GM18511 (cell line): ENCODE data around the gene PGK2.
A peak's percentile ranks its signal among the peaks of the same experiment; 100 is the strongest.
"Not testable (repeated sequence)": the region's sequence is repeated elsewhere in the genome, so short reads cannot be mapped to it uniquely, and the experiment has no call there.

Experiments
- ATAC-seq: cut with Tn5 transposase; IDR thresholded peaks from one replicate; pipeline ENCODE4 v1.9.1; 2021; ENCODE audit warnings: mild to moderate bottlenecking, moderate library complexity; ENCODE audit not compliant: unreplicated experiment

The PGK2 gene

GRCh38 chr6:49787176-49787575 is at the start of gene PGK2:
PGK2 (minus strand) TSS chr6:49787285; CDS start chr6:49787187, 98 bp downstream.
- no peak for ATAC-seq

- ATAC-seq, result no peak
Measured at GRCh38 chr6:49835140-49835539, 48.1 kb upstream of the PGK2 start.

- no peak for ATAC-seq
Measured at GRCh38 chr6:49833386-49833785, 46.3 kb upstream of the PGK2 start.

- ATAC-seq, result peak; percentile 97
Measured at GRCh38 chr6:49826743-49827406, 39.8 kb upstream of the PGK2 start.

- no peak for ATAC-seq
Measured at GRCh38 chr6:49815166-49815565, 28.1 kb upstream of the PGK2 start.

- ATAC-seq, result no peak
Measured at GRCh38 chr6:49813248-49813647, 26.2 kb upstream of the PGK2 start.

- no peak for ATAC-seq
Measured at GRCh38 chr6:49806145-49806544, 19.1 kb upstream of the PGK2 start.

- no peak for ATAC-seq
Measured at GRCh38 chr6:49805246-49805645, 18.2 kb upstream of the PGK2 start.

- ATAC-seq, result no peak
Measured at GRCh38 chr6:49801525-49801924, 14.4 kb upstream of the PGK2 start.

- no peak for ATAC-seq
Measured at GRCh38 chr6:49799090-49799489, 12.0 kb upstream of the PGK2 start.

- ATAC-seq, result not testable (repeated sequence)
Measured at GRCh38 chr6:49796842-49797455, 9.9 kb upstream of the PGK2 start.

- no peak for ATAC-seq
Measured at GRCh38 chr6:49790341-49790740, 3.3 kb upstream of the PGK2 start.

- ATAC-seq, result no peak
Measured at GRCh38 chr6:49784272-49784671, 2.8 kb downstream of the PGK2 start.

GRCh38 chr6:49782725-49783124 is 4.4 kb downstream of the PGK2 start:
- ATAC-seq, result no peak

GRCh38 chr6:49782293-49782692 is 4.8 kb downstream of the PGK2 start:
- ATAC-seq, result no peak

GRCh38 chr6:49776444-49776843 is 10.6 kb downstream of the PGK2 start:
- ATAC-seq, result no peak

- ATAC-seq, result no peak
Measured at GRCh38 chr6:49775043-49775442, 12.0 kb downstream of the PGK2 start.

- no peak for ATAC-seq
Measured at GRCh38 chr6:49772285-49772684, 14.8 kb downstream of the PGK2 start.

GRCh38 chr6:49766762-49767161 is 20.3 kb downstream of the PGK2 start:
- no peak for ATAC-seq

- ATAC-seq, result no peak
Measured at GRCh38 chr6:49764571-49765236, 22.4 kb downstream of the PGK2 start.

GRCh38 chr6:49744259-49744658 is 42.8 kb downstream of the PGK2 start, which contains the start of gene CRISP3:
CRISP3 (minus strand) TSS chr6:49744388; CDS start chr6:49744367, 21 bp downstream.
- no peak for ATAC-seq

- no peak for ATAC-seq
Measured at GRCh38 chr6:49743429-49743828, 43.7 kb downstream of the PGK2 start.
